Measurements from ENCODE around the gene RPH3AL. TPM values are rescaled to one million over a fixed set of nuclear protein-coding genes. Genes with fewer than 3 reads are reported as not detected.
A peak's percentile ranks its signal among the peaks of the same experiment; 100 is the strongest.

Gene RPH3AL
- total RNA-seq, 1 donor from 2014 or later, result 22.3 TPM

GRCh38 chr17:388087-388486 lies 35.5 kb upstream of the RPH3AL start:
- H3K36me3 Mint-ChIP-seq (ENCODE audit: unreplicated experiment), result peaks cover 4% of the 10 kb centered on the region
- peaks cover 20% of the 10 kb centered on the region for H3K4me1 Mint-ChIP-seq (ENCODE audit: low read depth, unreplicated experiment)
- TF ChIP-seq CTCF (IDR thresholded peaks at IDR 0.05; ENCODE audit: partially characterized antibody, unreplicated experiment), result no peak
- peaks cover 21% of the 10 kb centered on the region for H3K9me3 Mint-ChIP-seq (ENCODE audit: unreplicated experiment)
- DNase-seq, result no peak
- H3K27me3 Mint-ChIP-seq (ENCODE audit: unreplicated experiment), result peaks cover 19% of the 10 kb centered on the region
- H3K27ac Mint-ChIP-seq (ENCODE audit: unreplicated experiment), result no peak overlapping the region
- H3K4me3 Mint-ChIP-seq (ENCODE audit: unreplicated experiment), result no peak overlapping the region

GRCh38 chr17:386141-386876 lies 33.7 kb upstream of the RPH3AL start:
- Mint-ChIP-seq H3K27me3 (ENCODE audit: unreplicated experiment) (peaks cover 28% of the 10 kb centered on the region), H3K27ac (ENCODE audit: unreplicated experiment) (peak overlapping the region; percentile 82), H3K36me3 (ENCODE audit: unreplicated experiment) (peaks cover 7% of the 10 kb centered on the region), H3K9me3 (ENCODE audit: unreplicated experiment) (peaks cover 35% of the 10 kb centered on the region), H3K4me1 (ENCODE audit: low read depth, unreplicated experiment) (peaks cover 37% of the 10 kb centered on the region), H3K4me3 (ENCODE audit: unreplicated experiment) (peak overlapping the region; percentile 82)
- DNase-seq, result peak; percentile 91
- TF ChIP-seq CTCF (IDR thresholded peaks at IDR 0.05; ENCODE audit: partially characterized antibody, unreplicated experiment), result peak; percentile 74

- Mint-ChIP-seq H3K4me3 (ENCODE audit: unreplicated experiment) (no peak overlapping the region), H3K27ac (ENCODE audit: unreplicated experiment) (no peak overlapping the region), H3K9me3 (ENCODE audit: unreplicated experiment) (peaks cover 36% of the 10 kb centered on the region), H3K36me3 (ENCODE audit: unreplicated experiment) (peaks cover 8% of the 10 kb centered on the region), H3K27me3 (ENCODE audit: unreplicated experiment) (peaks cover 28% of the 10 kb centered on the region), H3K4me1 (ENCODE audit: low read depth, unreplicated experiment) (peaks cover 37% of the 10 kb centered on the region)
- no peak for TF ChIP-seq CTCF (IDR thresholded peaks at IDR 0.05; ENCODE audit: partially characterized antibody, unreplicated experiment)
- no peak for DNase-seq
Measured at GRCh38 chr17:385836-386140, 33.2 kb upstream of the RPH3AL start.

GRCh38 chr17:385178-385835 lies 32.7 kb upstream of the RPH3AL start:
- TF ChIP-seq CTCF (IDR thresholded peaks at IDR 0.05; ENCODE audit: partially characterized antibody, unreplicated experiment), result no peak
- Mint-ChIP-seq H3K4me3 (ENCODE audit: unreplicated experiment) (peak overlapping the region; percentile 34), H3K36me3 (ENCODE audit: unreplicated experiment) (peaks cover 8% of the 10 kb centered on the region), H3K9me3 (ENCODE audit: unreplicated experiment) (peaks cover 36% of the 10 kb centered on the region), H3K27ac (ENCODE audit: unreplicated experiment) (no peak overlapping the region), H3K4me1 (ENCODE audit: low read depth, unreplicated experiment) (peaks cover 37% of the 10 kb centered on the region), H3K27me3 (ENCODE audit: unreplicated experiment) (peaks cover 28% of the 10 kb centered on the region)
- peak; percentile 78 for DNase-seq

- Mint-ChIP-seq H3K36me3 (ENCODE audit: unreplicated experiment) (peaks cover 8% of the 10 kb centered on the region), H3K4me1 (ENCODE audit: low read depth, unreplicated experiment) (peaks cover 37% of the 10 kb centered on the region), H3K27ac (ENCODE audit: unreplicated experiment) (peak overlapping the region; percentile 96), H3K27me3 (ENCODE audit: unreplicated experiment) (peaks cover 32% of the 10 kb centered on the region), H3K4me3 (ENCODE audit: unreplicated experiment) (peak overlapping the region; percentile 80), H3K9me3 (ENCODE audit: unreplicated experiment) (peaks cover 36% of the 10 kb centered on the region)
- DNase-seq, result peak; percentile 71
- no peak for TF ChIP-seq CTCF (IDR thresholded peaks at IDR 0.05; ENCODE audit: partially characterized antibody, unreplicated experiment)
Measured at GRCh38 chr17:384622-385177, 32.1 kb upstream of the RPH3AL start.
